Stimulated activated naive CD8-positive, alpha-beta T cell treated with anti-CD3 and anti-CD28 coated beads, Interleukin-15, Interleukin-2, amounts not matched to agents 100 U/mL and 50 U/mL, for 24 hours (primary cell): Measurements from ENCODE around the gene SPTY2D1.

Source experiments
- ATAC-seq: fragments of 150-1000 bp; cut with Tn5 transposase; one replicate; pipeline ENCODE4 v1.10.0; 2021
- DNase-seq: peaks from one replicate; pipeline ENCODE4 v3.0.0; 2021

Gene SPTY2D1

DNA sequence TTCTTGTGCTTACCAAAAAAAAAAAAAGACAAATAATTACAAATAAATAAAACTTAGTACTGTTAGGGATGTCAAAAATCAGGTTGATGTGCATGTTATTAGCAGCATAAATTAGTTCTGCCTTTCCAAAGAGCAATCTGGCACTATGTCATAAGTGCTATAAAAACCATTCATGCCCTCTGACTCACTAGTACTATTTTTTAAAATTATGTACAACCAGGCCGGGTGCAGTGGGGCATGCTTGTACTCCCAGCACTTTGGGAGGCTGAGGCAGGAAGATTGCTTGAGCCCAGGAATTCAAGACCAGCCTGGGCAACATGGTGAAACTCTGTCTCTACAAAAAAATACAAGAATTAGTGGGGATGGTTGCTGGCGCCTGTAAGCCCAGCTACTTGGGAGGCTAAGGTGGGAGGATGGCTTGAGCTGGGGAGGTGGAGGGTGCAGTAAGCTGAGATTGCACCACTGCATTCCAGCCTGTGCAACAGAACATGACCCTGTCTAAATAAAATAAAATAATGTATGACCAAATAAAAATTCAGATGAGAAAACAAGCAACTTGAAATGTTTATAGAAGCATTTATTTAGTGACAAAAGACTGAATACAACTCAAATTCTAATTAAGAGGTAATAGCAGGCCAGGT is 70.9 kb downstream of the SPTY2D1 start:
- no peak for ATAC-seq
- DNase-seq = no peak
